Fibroblast of gingiva (primary cell): ENCODE measurements around the gene PNMA8C.
"Not testable (repeated sequence)": the region's sequence is repeated elsewhere in the genome, so short reads cannot be mapped to it uniquely, and the experiment has no call there.

Source experiments
- DNase-seq: peaks from one replicate; pipeline ENCODE4 v3.0.0-alpha.2; 2011; ENCODE audit warnings: low read depth

PNMA8C gene

GRCh38 chr19:46411088-46411924 lies 17.4 kb downstream of the PNMA8C start:
- DNase-seq = no peak

GRCh38 chr19:46410205-46411087 lies 18.3 kb downstream of the PNMA8C start:
- DNase-seq = no peak

- no peak for DNase-seq
Measured at GRCh38 chr19:46409191-46409590, 19.5 kb downstream of the PNMA8C start.

GRCh38 chr19:46408664-46409039 lies 20.1 kb downstream of the PNMA8C start:
- peak; percentile 42 for DNase-seq

- no peak for DNase-seq
Measured at GRCh38 chr19:46407856-46408663, 20.7 kb downstream of the PNMA8C start.

GRCh38 chr19:46406976-46407375 lies 21.8 kb downstream of the PNMA8C start:
- DNase-seq = no peak

GRCh38 chr19:46404753-46405468 lies 23.8 kb downstream of the PNMA8C start:
- no peak for DNase-seq

- DNase-seq = peak; percentile 42
Measured at GRCh38 chr19:46404055-46404752, 24.5 kb downstream of the PNMA8C start.

- no peak for DNase-seq
Measured at GRCh38 chr19:46402725-46403124, 26.0 kb downstream of the PNMA8C start.

GRCh38 chr19:46397801-46398479 lies 30.8 kb downstream of the PNMA8C start:
- DNase-seq = not testable (repeated sequence)

GRCh38 chr19:46394402-46394797 lies 34.3 kb downstream of the PNMA8C start:
- DNase-seq = no peak

GRCh38 chr19:46393456-46394401 lies 35.0 kb downstream of the PNMA8C start:
- no peak for DNase-seq

- DNase-seq = no peak
Measured at GRCh38 chr19:46392837-46393236, 35.9 kb downstream of the PNMA8C start.

- peak; percentile 92 for DNase-seq
Measured at GRCh38 chr19:46392252-46392801, 36.4 kb downstream of the PNMA8C start.

GRCh38 chr19:46391296-46392251 lies 37.2 kb downstream of the PNMA8C start:
- no peak for DNase-seq

GRCh38 chr19:46390866-46391265 lies 37.9 kb downstream of the PNMA8C start:
- DNase-seq = peak; percentile 76

- no peak for DNase-seq
Measured at GRCh38 chr19:46390121-46390858, 38.4 kb downstream of the PNMA8C start.
